ENCODE results near the gene SESN1. TPM values are rescaled to one million over a fixed set of nuclear protein-coding genes. Genes with fewer than 3 reads are reported as not detected.

The SESN1 gene
- total and polyA plus RNA-seq, 9 of the 15 experiments (the other 6 are each of a cell fraction or from before 2014, with no cell fraction given): 3.1 to 13.0 (median 7.4) TPM

GRCh38 chr6:109024368-109024767, 70.3 kb downstream of the SESN1 start (continued):
- no peak for TF ChIP-seq TAF9B (IDR thresholded peaks at IDR 0.05; ENCODE audit: partially characterized antibody)
- TF ChIP-seq NFRKB (IDR thresholded peaks at IDR 0.05; ENCODE audit: low read depth): no peak
- TF ChIP-seq RBM25 (IDR thresholded peaks at IDR 0.05; ENCODE audit: low read depth, low read length, severe bottlenecking): no peak
- no peak for TF ChIP-seq ZNF12 (CRISPR knock-in tag; IDR thresholded peaks at IDR 0.05)
- TF ChIP-seq GTF2A2 (tag; IDR thresholded peaks at IDR 0.05): no peak
- TF ChIP-seq ATF2 (CRISPR knock-in tag; IDR thresholded peaks at IDR 0.05): no peak

GRCh38 chr6:109023356-109023925, 71.2 kb downstream of the SESN1 start:
- H3K4me2 ChIP-seq (ENCODE audit: insufficient read depth, low read length): no peak overlapping the region
- ATAC-seq: no peak

More at GRCh38 chr6:109023356-109023925, 71.2 kb downstream of the SESN1 start:
- ChIA-PET CTCF (ENCODE audit: low intra/inter-chr PET ratio) (no interaction called here), POLR2A (no interaction called here)
- in situ Hi-C loops (cut with MboI): no loop called here
- H2AFZ ChIP-seq (ENCODE audit: low read depth, low read length): no peak overlapping the region
- H3K79me2 ChIP-seq (ENCODE audit: control insufficient read depth, insufficient read depth, low read length): no peaks in the 10 kb centered on the region
- no peak overlapping the region for H3K27ac ChIP-seq (ENCODE audit: extremely low read depth, low read depth, low read length)
- H3K9me1 ChIP-seq (ENCODE audit: control insufficient read depth, insufficient read depth, low read length): no peaks in the 10 kb centered on the region
- no peaks in the 10 kb centered on the region for H3K27me3 ChIP-seq (ENCODE audit: control insufficient read depth in 2 of 2, insufficient read depth in 2 of 2, low read length in 2 of 2)
- no peaks in the 10 kb centered on the region for H4K20me1 ChIP-seq (replicated peaks; ENCODE audit: control insufficient read depth, insufficient read depth, low read length)
- no peak for FAIRE-seq
- no peak overlapping the region for H3K9ac ChIP-seq (ENCODE audit: insufficient read depth in 1 of 2, low read depth in 2 of 2, low read length in 2 of 2)
- intact Hi-C loops (cut with micrococcal nuclease): no loop called here
- no peak for DNase-seq (ENCODE audit: extremely low read depth in 1 of 4, low spot score in 3 of 4)
- H3K4me1 ChIP-seq (replicated peaks in 1 of 2; ENCODE audit: control insufficient read depth in 2 of 2, insufficient read depth in 2 of 2, low read length in 2 of 2): no peaks in the 10 kb centered on the region
- TF ChIP-seq ZNF780A (CRISPR knock-in tag; IDR thresholded peaks at IDR 0.05): no peak
- no peak for TF ChIP-seq ID3 (CRISPR knock-in tag; IDR thresholded peaks at IDR 0.05)
- TF ChIP-seq ID3 (tag; IDR thresholded peaks at IDR 0.05): no peak
- TF ChIP-seq NONO (IDR thresholded peaks at IDR 0.05; ENCODE audit: low read depth in 2 of 2, low read length in 1 of 2): no peak
- H3K9me3 ChIP-seq (replicated peaks; ENCODE audit: control insufficient read depth, insufficient read depth, low read depth, low read length): no peaks in the 10 kb centered on the region
- no peaks in the 10 kb centered on the region for H3K36me3 ChIP-seq (ENCODE audit: control insufficient read depth, insufficient read depth, low read length)
- no TSS peak for BruUV-seq (replicated peaks)
- no peak overlapping the region for H3K4me3 ChIP-seq
